Astrocyte (in vitro differentiated cells and primary cell): ENCODE measurements around the gene COL4A6. TPM values are rescaled to one million over a fixed set of nuclear protein-coding genes. Genes with fewer than 3 reads are reported as not detected.

Source experiments
- DNase-seq: peaks from one replicate; pipeline ENCODE4 v3.0.0-alpha.2; 2010; ENCODE audit warnings: low read depth
- FAIRE-seq: peaks from 2 replicates; lab custom pipeline; 2011; peaks lifted over from hg19 to GRCh38; lab: Jason Lieb, UNC
- H2AFZ ChIP-seq: 2 replicates; pipeline ENCODE4 v1.6.0; 2012; ENCODE audit warnings: low read depth, low read length, inconsistent platforms
- H3K27ac ChIP-seq: 2 replicates; pipeline ENCODE4 v1.5.1; 2011; ENCODE audit warnings: low read depth, low read length, inconsistent platforms
- H3K27me3 ChIP-seq: 2 replicates; pipeline ENCODE4 v1.6.0; 2011; ENCODE audit warnings: low read length, inconsistent platforms; ENCODE audit not compliant: insufficient read depth
- H3K36me3 ChIP-seq: 2 replicates; pipeline ENCODE4 v1.5.1; 2011; ENCODE audit warnings: low read length, inconsistent platforms; ENCODE audit not compliant: insufficient read depth
- H3K4me1 ChIP-seq: 2 replicates; pipeline ENCODE4 v1.5.1; 2011; ENCODE audit warnings: low read length, inconsistent platforms; ENCODE audit not compliant: insufficient read depth
- H3K4me2 ChIP-seq: 2 replicates; pipeline ENCODE4 v1.6.0; 2012; ENCODE audit warnings: low read length, inconsistent platforms
- H3K4me3 ChIP-seq: 2 replicates; pipeline ENCODE4 v1.5.1; 2011; ENCODE audit warnings: low read depth, mild to moderate bottlenecking, low read length, inconsistent platforms; ENCODE audit not compliant: insufficient read depth
- H3K79me2 ChIP-seq: 2 replicates; pipeline ENCODE4 v1.6.0; 2012; ENCODE audit warnings: mild to moderate bottlenecking, low read length, inconsistent platforms; ENCODE audit not compliant: insufficient read depth
- H3K9ac ChIP-seq: 2 replicates; pipeline ENCODE4 v1.6.0; 2012; ENCODE audit warnings: mild to moderate bottlenecking, low read length, inconsistent platforms
- H3K9me3 ChIP-seq: 2 replicates; pipeline ENCODE4 v1.5.1; 2012; ENCODE audit warnings: low read depth, mild to moderate bottlenecking, low read length, inconsistent platforms; ENCODE audit not compliant: insufficient read depth
- H4K20me1 ChIP-seq: 2 replicates; pipeline ENCODE4 v1.6.0; 2012; ENCODE audit warnings: low read length, inconsistent platforms; ENCODE audit not compliant: insufficient read depth
- H3K27ac Mint-ChIP-seq: one replicate; pipeline ENCODE4 v1.8.0; 2021; ENCODE audit warnings: mild to moderate bottlenecking, mixed read lengths; ENCODE audit not compliant: unreplicated experiment
- H3K27me3 Mint-ChIP-seq: one replicate; pipeline ENCODE4 v1.8.0; 2021; ENCODE audit warnings: low read depth, mixed read lengths; ENCODE audit not compliant: unreplicated experiment
- H3K36me3 Mint-ChIP-seq: one replicate; pipeline ENCODE4 v1.8.0; 2021; ENCODE audit warnings: low read depth, mixed read lengths; ENCODE audit not compliant: unreplicated experiment
- H3K4me1 Mint-ChIP-seq: one replicate; pipeline ENCODE4 v1.8.0; 2021; ENCODE audit warnings: low read depth, mixed read lengths; ENCODE audit not compliant: unreplicated experiment
- H3K4me3 Mint-ChIP-seq: one replicate; pipeline ENCODE4 v1.8.0; 2021; ENCODE audit warnings: mild to moderate bottlenecking, moderate library complexity, mixed read lengths; ENCODE audit not compliant: unreplicated experiment
- H3K9me3 Mint-ChIP-seq: one replicate; pipeline ENCODE4 v1.8.0; 2021; ENCODE audit warnings: mild to moderate bottlenecking, mixed read lengths; ENCODE audit not compliant: unreplicated experiment
- EZH2 ChIP-seq: IDR thresholded peaks from 2 replicates; pipeline ENCODE4 v1.6.1; 2012; ENCODE audit warnings: mild to moderate bottlenecking, low read length, inconsistent platforms; ENCODE audit not compliant: insufficient read depth
- total RNA-seq: library from RNA; stranded (reverse); gene quantifications from 2 replicates; pipeline ENCODE4 v1.2.1, GENCODE V29; 2021
- TF ChIP-seq, protein P1 (sequence below): IDR thresholded peaks from 2 replicates; pipeline ENCODE4 v1.5.1; 2011; ENCODE audit warnings: low read depth, mild to moderate bottlenecking, inconsistent platforms, low read length, moderate library complexity; ENCODE audit not compliant: insufficient read depth

COL4A6 gene
- total RNA-seq, 1 donor from 2014 or later = 8.1 TPM

DNA sequence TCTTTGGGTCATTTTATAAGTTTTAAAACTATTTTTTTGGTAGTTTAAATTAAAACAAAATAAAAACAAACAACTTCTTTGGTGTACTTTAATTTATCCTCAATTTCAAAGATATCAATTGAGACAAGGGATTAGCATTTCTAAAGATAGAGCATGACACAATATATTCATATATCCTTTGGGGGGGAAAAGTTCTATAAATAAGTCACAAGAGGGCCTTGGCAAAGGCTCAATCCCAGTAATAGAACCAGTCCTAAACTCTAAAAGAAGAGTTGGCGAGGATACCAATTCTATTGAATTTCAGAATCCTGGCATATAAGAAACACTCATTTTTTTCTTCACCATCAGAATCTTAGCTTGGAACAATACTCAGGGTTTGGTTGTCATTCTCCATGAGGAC, 89.7 kb downstream of the COL4A6 start:
- H3K4me1 Mint-ChIP-seq = peaks cover 2% of the 10 kb centered on the region
- TF ChIP-seq, protein P1, sequence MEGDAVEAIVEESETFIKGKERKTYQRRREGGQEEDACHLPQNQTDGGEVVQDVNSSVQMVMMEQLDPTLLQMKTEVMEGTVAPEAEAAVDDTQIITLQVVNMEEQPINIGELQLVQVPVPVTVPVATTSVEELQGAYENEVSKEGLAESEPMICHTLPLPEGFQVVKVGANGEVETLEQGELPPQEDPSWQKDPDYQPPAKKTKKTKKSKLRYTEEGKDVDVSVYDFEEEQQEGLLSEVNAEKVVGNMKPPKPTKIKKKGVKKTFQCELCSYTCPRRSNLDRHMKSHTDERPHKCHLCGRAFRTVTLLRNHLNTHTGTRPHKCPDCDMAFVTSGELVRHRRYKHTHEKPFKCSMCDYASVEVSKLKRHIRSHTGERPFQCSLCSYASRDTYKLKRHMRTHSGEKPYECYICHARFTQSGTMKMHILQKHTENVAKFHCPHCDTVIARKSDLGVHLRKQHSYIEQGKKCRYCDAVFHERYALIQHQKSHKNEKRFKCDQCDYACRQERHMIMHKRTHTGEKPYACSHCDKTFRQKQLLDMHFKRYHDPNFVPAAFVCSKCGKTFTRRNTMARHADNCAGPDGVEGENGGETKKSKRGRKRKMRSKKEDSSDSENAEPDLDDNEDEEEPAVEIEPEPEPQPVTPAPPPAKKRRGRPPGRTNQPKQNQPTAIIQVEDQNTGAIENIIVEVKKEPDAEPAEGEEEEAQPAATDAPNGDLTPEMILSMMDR = no peak
- TF ChIP-seq EZH2 = no peak

DNA sequence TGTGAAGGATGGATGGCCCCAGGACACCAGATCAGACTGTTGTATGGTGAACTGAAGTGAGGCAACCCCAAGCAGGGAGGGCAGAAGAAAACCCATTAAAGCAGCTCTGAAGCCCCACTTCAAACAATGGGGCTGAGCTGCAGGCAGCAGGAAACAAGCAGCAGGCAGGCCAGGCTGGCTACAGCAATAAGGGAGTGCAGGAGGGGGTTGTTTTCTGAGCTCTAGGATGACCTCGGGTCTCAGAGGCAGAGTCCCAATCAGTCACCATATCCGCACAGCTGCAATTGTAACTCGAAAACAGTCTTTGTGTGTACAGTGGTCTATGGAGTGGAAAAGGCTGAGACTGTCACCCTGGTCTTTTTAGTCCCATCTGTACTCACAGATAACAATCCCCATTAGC, 90.4 kb downstream of the COL4A6 start:
- Mint-ChIP-seq H3K4me1 (no peaks in the 10 kb centered on the region), H3K27ac (no peak overlapping the region), H3K27me3 (no peaks in the 10 kb centered on the region), H3K4me3 (no peak overlapping the region), H3K9me3 (no peaks in the 10 kb centered on the region), H3K36me3 (no peaks in the 10 kb centered on the region)
- Histone ChIP-seq H3K4me2 (no peak overlapping the region), H3K4me1 (no peaks in the 10 kb centered on the region), H3K27ac (no peak overlapping the region), H3K79me2 (no peaks in the 10 kb centered on the region), H3K36me3 (no peaks in the 10 kb centered on the region), H3K27me3 (no peaks in the 10 kb centered on the region), H3K9me3 (no peaks in the 10 kb centered on the region), H3K9ac (no peak overlapping the region), H4K20me1 (no peaks in the 10 kb centered on the region), H2AFZ (no peak overlapping the region), H3K4me3 (no peak overlapping the region)
- FAIRE-seq = peak; percentile 59
- DNase-seq = no peak
- TF ChIP-seq, protein P1 = no peak
- no peak for TF ChIP-seq EZH2

More for the DNA sequence above, 89.7 kb downstream of the COL4A6 start:
- Histone ChIP-seq H3K4me2 (no peak overlapping the region), H3K4me1 (no peaks in the 10 kb centered on the region), H3K9me3 (no peaks in the 10 kb centered on the region), H3K27ac (no peak overlapping the region), H3K9ac (no peak overlapping the region), H3K27me3 (no peaks in the 10 kb centered on the region), H3K36me3 (no peaks in the 10 kb centered on the region), H3K79me2 (no peaks in the 10 kb centered on the region), H2AFZ (no peak overlapping the region), H4K20me1 (no peaks in the 10 kb centered on the region), H3K4me3 (no peak overlapping the region)
- peaks cover 2% of the 10 kb centered on the region for H3K9me3 Mint-ChIP-seq
- no peaks in the 10 kb centered on the region for H3K36me3 Mint-ChIP-seq
- no peak overlapping the region for H3K27ac Mint-ChIP-seq
- H3K27me3 Mint-ChIP-seq = no peaks in the 10 kb centered on the region
- no peak overlapping the region for H3K4me3 Mint-ChIP-seq
- DNase-seq = no peak
- no peak for FAIRE-seq

DNA sequence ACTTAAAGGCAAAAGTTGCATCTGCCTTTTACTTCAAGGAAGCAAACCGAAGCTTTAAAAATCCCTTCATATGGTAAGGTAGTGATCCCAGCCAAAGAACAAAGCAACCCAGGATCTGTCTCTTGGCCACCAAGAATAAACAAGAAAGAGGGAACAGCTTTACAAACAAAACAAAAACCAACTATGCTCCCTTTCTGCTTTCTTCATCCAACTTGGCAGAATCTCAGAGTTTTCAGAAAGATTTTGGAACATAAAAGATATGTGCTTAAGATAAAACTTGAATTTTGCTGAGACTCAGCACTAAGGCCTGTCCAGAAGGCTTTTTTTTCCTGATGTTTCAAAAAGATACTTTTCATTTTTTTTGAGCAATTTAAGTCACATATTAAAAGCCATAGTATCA, 94.0 kb downstream of the COL4A6 start:
- Histone ChIP-seq H3K9me3 (no peaks in the 10 kb centered on the region), H3K4me1 (no peaks in the 10 kb centered on the region), H3K27me3 (no peaks in the 10 kb centered on the region), H3K79me2 (no peaks in the 10 kb centered on the region), H3K27ac (no peak overlapping the region), H3K4me3 (no peak overlapping the region), H3K4me2 (no peak overlapping the region), H3K36me3 (no peaks in the 10 kb centered on the region), H2AFZ (no peak overlapping the region), H4K20me1 (no peaks in the 10 kb centered on the region), H3K9ac (no peak overlapping the region)
- Mint-ChIP-seq H3K9me3 (no peaks in the 10 kb centered on the region), H3K27ac (no peak overlapping the region), H3K36me3 (no peaks in the 10 kb centered on the region), H3K4me1 (no peaks in the 10 kb centered on the region), H3K27me3 (no peaks in the 10 kb centered on the region), H3K4me3 (no peak overlapping the region)
- FAIRE-seq (peak; percentile 66), DNase-seq (no peak)
- TF ChIP-seq, protein P1 = no peak
- TF ChIP-seq EZH2 = no peak
